Measurements from ENCODE around the gene MOV10.

The MOV10 gene

DNA sequence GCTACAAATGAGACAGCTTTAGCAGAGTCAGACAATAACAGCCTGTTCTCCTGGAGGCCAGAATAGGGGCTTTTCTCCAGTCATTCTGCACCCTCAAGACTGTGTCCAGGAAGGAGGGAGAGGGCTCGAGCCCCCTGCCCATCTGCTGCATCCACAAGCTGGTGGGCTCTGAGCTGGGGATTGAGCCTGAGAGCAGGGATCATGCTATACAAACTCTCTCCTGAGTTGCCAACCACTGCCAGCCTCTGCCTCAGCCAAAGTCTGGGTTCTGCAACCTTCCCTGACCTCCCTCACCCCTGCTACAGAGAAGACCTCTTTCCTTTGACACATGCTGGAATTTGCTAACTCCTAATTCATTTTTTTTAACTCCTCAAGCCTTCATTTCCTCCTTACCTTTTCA lies 55.5 kb downstream of the MOV10 start:
- ChIA-PET POLR2A (no interaction called here), CTCF (interaction anchor here (6.7 kb wide), 1 partner anchor 13 kb away, joined by 74 read pairs; the partner anchor contains the start of gene PPM1J)

DNA sequence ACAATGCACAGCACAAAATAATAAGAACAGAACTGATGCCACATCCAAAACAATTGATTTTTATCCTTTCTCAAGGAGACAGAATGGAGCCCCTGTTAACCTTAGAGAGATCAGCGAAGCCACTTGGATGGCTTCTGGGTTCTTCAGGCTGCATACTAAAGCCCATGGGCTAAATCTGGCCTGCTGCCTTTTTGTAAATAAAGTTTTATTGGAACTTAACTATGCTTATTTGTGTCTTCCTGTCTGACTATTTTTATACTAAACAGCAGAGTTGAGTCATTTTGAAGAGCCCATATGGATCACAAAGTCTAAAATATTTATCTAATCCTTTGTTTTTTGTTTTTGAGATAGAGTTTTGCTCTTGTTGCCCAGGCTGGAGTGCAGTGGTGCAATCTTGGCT lies 57.0 kb downstream of the MOV10 start:
- no peak overlapping the region for H3K4me3 ChIP-seq (ENCODE audit: low read depth, low read length)
- H3K4me1 ChIP-seq (ENCODE audit: control insufficient read depth, insufficient read depth, low read length): no peaks in the 10 kb centered on the region
- ChIA-PET POLR2A (no interaction called here), CTCF (interaction anchor here (0.6 to 6.7 kb wide), 2 partner anchors 15 to 851 kb away, joined by 4 to 74 read pairs; partner anchors contain the start of gene PPM1J)
- no peak overlapping the region for H3K27ac ChIP-seq (ENCODE audit: extremely low read depth, low read depth, low read length)
- H3K9me3 ChIP-seq (ENCODE audit: control insufficient read depth, insufficient read depth, low read depth, low read length): no peaks in the 10 kb centered on the region
- no peaks in the 10 kb centered on the region for H3K36me3 ChIP-seq (ENCODE audit: control insufficient read depth in 2 of 2, insufficient read depth in 1 of 2, low read length in 2 of 2)
- no peak for TF ChIP-seq ZNF558 (tag by site-specific recombination; IDR thresholded peaks at IDR 0.05)
- TF ChIP-seq ZNF791 (tag by site-specific recombination; IDR thresholded peaks at IDR 0.05): no peak
- no peak for TF ChIP-seq FEZF1 (tag by site-specific recombination; IDR thresholded peaks at IDR 0.05)

More for the DNA sequence above, 55.5 kb downstream of the MOV10 start:
- TF ChIP-seq KLF16 (tag by site-specific recombination; IDR thresholded peaks at IDR 0.05) (no peak), GLI2 (tag by site-specific recombination; IDR thresholded peaks at IDR 0.05; ENCODE audit: borderline replicate concordance, low read depth) (no peak)
- Histone ChIP-seq H3K9me3 (ENCODE audit: control insufficient read depth, insufficient read depth, low read depth, low read length) (no peaks in the 10 kb centered on the region), H3K36me3 (ENCODE audit: control insufficient read depth in 2 of 2, insufficient read depth in 1 of 2, low read length in 2 of 2) (no peaks in the 10 kb centered on the region), H3K27ac (ENCODE audit: extremely low read depth, low read depth, low read length) (no peak overlapping the region), H3K4me1 (ENCODE audit: control insufficient read depth, insufficient read depth, low read length) (no peaks in the 10 kb centered on the region), H3K4me3 (ENCODE audit: low read depth, low read length) (no peak overlapping the region)

DNA sequence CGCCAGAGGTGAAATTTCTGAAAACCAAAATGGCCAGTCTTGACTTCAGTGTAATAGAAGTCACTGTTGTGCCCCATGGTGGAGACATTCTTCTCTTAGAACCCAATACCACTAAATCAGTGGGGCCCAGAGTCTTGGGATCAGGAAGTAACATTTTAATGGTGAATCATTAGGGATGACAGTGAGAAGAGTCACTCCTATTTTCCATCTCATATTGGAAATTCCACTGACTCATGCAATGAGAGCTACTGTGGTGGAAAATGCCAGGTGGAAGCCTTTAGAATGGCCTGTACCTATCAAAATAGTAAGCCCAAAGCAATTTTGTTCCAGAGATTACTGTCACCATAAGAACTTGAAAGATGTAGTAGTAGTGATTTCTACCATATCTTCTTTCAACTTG lies 61.3 kb downstream of the MOV10 start:
- Histone ChIP-seq H3K27ac (ENCODE audit: extremely low read depth, low read depth, low read length) (no peak overlapping the region), H3K36me3 (ENCODE audit: control insufficient read depth in 2 of 2, insufficient read depth in 1 of 2, low read length in 2 of 2) (no peaks in the 10 kb centered on the region), H3K4me1 (ENCODE audit: control insufficient read depth, insufficient read depth, low read length) (no peaks in the 10 kb centered on the region), H3K9me3 (ENCODE audit: control insufficient read depth, insufficient read depth, low read depth, low read length) (no peaks in the 10 kb centered on the region), H3K4me3 (ENCODE audit: low read depth, low read length) (no peak overlapping the region)
- CTCF ChIA-PET: interaction anchor here (1.2 kb wide), 1 partner anchor 20 kb away, joined by 4 read pairs; no protein-coding TSS in a partner anchor
- POLR2A ChIA-PET: no interaction called here
- no peak for TF ChIP-seq ZNF529 (tag by site-specific recombination; IDR thresholded peaks at IDR 0.05; ENCODE audit: insufficient replicate concordance)
- TF ChIP-seq ZNF623 (tag by site-specific recombination; IDR thresholded peaks at IDR 0.05): no peak
- TF ChIP-seq, protein P1, sequence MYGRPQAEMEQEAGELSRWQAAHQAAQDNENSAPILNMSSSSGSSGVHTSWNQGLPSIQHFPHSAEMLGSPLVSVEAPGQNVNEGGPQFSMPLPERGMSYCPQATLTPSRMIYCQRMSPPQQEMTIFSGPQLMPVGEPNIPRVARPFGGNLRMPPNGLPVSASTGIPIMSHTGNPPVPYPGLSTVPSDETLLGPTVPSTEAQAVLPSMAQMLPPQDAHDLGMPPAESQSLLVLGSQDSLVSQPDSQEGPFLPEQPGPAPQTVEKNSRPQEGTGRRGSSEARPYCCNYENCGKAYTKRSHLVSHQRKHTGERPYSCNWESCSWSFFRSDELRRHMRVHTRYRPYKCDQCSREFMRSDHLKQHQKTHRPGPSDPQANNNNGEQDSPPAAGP (tag by site-specific recombination; IDR thresholded peaks at IDR 0.05): no peak
- TF ChIP-seq ZNF510 (tag by site-specific recombination; IDR thresholded peaks at IDR 0.05; ENCODE audit: insufficient replicate concordance): no peak
- no peak for TF ChIP-seq MYNN (tag by site-specific recombination; IDR thresholded peaks at IDR 0.05; ENCODE audit: borderline replicate concordance)
- TF ChIP-seq ZNF169 (tag by site-specific recombination; IDR thresholded peaks at IDR 0.05): no peak
- TF ChIP-seq, protein P2, sequence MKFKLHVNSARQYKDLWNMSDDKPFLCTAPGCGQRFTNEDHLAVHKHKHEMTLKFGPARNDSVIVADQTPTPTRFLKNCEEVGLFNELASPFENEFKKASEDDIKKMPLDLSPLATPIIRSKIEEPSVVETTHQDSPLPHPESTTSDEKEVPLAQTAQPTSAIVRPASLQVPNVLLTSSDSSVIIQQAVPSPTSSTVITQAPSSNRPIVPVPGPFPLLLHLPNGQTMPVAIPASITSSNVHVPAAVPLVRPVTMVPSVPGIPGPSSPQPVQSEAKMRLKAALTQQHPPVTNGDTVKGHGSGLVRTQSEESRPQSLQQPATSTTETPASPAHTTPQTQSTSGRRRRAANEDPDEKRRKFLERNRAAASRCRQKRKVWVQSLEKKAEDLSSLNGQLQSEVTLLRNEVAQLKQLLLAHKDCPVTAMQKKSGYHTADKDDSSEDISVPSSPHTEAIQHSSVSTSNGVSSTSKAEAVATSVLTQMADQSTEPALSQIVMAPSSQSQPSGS (tag by site-specific recombination; IDR thresholded peaks at IDR 0.05; ENCODE audit: low read depth): no peak
- no peak for TF ChIP-seq KLF7 (tag by site-specific recombination; IDR thresholded peaks at IDR 0.05; ENCODE audit: borderline replicate concordance)
- TF ChIP-seq, protein P3, sequence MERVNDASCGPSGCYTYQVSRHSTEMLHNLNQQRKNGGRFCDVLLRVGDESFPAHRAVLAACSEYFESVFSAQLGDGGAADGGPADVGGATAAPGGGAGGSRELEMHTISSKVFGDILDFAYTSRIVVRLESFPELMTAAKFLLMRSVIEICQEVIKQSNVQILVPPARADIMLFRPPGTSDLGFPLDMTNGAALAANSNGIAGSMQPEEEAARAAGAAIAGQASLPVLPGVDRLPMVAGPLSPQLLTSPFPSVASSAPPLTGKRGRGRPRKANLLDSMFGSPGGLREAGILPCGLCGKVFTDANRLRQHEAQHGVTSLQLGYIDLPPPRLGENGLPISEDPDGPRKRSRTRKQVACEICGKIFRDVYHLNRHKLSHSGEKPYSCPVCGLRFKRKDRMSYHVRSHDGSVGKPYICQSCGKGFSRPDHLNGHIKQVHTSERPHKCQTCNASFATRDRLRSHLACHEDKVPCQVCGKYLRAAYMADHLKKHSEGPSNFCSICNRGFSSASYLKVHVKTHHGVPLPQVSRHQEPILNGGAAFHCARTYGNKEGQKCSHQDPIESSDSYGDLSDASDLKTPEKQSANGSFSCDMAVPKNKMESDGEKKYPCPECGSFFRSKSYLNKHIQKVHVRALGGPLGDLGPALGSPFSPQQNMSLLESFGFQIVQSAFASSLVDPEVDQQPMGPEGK (tag by site-specific recombination; IDR thresholded peaks at IDR 0.05): no peak
- no peak for TF ChIP-seq ZNF624 (tag by site-specific recombination; IDR thresholded peaks at IDR 0.05)
- TF ChIP-seq ZNF19 (tag by site-specific recombination; IDR thresholded peaks at IDR 0.05; ENCODE audit: low read depth): no peak
- no peak for TF ChIP-seq ZNF629 (tag by site-specific recombination; IDR thresholded peaks at IDR 0.05)
- TF ChIP-seq ZNF660 (tag by site-specific recombination; IDR thresholded peaks at IDR 0.05): no peak
